GM18907 (cell line): Measurements from ENCODE around the gene SHISAL1.

Experiments
- ATAC-seq: cut with Tn5 transposase; IDR thresholded peaks from one replicate; pipeline ENCODE4 v1.9.1; 2021; ENCODE audit warnings: mild to moderate bottlenecking, moderate library complexity; ENCODE audit not compliant: unreplicated experiment

SHISAL1 gene

DNA sequence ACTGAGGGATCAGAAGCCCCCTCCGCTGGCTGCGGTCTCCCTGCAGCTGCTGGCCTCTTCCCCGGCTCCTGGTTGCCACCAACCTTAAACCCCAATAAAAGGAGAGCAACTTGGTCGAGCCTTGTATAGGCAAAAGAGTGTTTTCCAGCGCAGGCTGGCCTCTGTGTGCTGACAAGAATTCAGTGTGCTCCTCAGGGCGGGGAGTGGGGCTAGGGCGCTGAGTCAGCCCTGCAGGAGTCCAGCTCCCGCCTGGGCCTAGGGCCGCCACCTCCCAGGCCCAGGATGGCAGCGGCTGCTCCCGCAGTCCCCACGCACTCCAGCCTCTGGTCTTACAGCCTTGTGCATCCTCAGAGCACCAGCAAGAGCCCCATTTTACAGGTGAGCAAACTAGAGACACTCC, at the start of gene SHISAL1:
SHISAL1 (minus strand) TSS at position 186 of the 400 bp plus-strand sequence. CDS start 12,006 bp downstream, outside the sequence.
- ATAC-seq: no peak

DNA sequence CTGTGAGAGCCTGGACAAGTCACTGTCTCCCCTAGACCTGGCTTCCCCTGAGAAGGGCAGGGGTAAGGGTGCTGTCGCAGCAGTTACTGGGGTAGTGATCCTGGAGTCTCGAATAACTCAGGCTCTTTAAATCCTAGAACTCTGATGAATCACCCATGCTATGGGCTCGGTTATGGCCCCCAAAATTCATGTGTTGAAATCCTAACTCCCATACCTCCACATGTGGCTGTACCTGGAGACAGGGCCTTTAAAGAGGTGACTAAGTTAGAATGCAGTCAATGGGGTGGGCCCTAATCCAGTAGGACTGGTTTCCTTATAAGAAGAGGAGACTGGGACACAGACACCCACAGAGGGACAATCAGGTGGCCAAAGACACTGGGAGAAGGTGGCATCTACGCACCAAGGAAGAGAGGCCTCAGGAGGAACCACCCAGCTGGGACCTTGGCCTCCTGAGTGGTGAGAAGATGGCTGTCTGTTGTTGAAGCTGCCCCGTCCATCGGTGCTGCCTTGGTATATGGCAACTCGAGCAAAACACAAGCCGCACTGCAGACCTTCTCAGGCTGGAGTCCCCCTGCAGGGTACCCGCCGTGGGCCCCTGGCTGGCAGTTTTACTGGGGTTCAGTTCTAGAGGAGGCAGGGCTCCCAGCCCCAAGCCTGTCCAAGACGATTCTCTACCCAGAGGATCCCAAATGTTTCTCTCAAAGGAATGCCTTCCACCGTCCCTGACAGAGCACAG, 48.8 kb upstream of the SHISAL1 start:
- no peak for ATAC-seq

DNA sequence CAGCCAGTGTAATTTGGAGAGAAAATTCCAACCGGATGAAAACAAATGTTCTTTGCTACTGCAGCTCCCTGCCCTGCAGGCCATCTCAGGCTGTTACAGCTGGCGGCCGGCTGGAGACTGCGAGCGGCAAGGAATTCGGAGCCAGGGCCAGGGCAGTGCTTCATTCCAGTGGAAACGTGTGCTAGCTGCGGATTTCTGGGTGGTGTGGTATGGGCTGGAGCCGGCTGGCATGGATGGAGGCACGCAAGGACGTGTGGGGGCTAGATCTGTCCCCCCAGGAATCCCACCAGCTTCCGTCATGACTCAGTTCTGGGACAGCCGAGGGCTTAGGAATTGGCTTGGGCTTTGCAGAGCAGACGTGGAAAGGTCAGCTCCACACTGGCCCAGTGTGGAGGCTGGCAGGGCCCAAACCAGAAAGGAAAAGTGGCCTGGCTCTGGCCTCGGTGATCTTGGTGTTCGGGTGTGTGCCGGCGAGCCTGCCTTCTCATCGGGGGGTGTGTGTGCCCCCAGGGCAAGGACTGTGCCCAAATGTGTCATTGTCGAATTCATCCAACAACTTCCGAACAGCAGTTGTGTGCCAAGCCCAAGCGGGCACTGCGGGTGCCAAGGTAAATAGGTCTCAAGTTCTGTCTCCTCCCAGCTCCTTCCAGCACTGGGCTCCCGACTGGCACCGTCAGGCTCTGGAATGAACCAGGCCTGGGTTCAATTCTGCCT, 48.1 kb upstream of the SHISAL1 start:
- no peak for ATAC-seq

DNA sequence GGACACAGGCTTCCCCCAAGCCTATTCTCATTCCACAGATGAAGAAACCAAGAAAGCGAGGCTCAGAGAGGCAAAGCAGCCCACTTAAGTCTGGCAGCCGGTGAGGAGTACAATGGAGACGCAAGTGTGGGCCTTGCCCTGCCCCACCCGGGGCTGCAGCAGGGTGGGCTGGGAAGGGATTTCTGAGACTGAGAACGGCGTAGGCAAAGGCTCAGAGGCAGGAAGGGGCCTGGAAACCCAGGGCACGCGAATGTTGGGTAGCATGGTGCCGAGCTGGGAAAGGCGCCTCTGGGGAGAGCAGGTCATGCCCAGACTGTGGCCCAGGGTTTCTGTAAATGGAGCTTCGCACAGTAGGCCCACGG, 47.5 kb upstream of the SHISAL1 start:
- no peak for ATAC-seq

DNA sequence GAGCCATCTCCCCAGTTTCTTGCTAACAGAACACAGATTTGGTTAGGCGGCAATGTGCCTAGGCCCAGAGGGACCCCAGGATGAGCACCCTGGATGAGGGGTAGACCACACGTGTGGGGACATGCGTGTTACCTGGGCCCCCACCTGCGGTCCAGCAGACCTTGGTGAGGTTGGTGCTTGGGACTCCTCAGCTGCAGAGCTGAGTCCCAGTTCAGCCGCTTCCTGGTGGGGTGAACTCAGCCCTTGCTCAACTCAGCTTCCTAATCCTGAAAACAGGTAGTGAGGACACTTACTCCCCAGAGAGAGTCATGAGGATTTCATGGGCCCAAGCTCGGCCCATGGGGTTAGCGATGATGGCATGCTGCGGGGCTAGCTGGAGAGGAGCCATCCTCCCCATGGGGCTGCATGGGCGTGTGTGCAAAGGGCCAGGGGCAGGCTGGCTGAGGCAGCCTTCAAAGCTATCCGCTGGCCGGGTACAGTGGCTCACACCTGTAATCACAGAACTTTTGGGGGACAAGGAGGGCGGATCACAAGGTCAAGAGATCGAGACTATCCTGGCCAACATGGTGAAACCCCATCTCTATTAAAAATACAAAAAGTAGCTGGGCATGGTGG, 46.9 kb upstream of the SHISAL1 start:
- no peak for ATAC-seq

DNA sequence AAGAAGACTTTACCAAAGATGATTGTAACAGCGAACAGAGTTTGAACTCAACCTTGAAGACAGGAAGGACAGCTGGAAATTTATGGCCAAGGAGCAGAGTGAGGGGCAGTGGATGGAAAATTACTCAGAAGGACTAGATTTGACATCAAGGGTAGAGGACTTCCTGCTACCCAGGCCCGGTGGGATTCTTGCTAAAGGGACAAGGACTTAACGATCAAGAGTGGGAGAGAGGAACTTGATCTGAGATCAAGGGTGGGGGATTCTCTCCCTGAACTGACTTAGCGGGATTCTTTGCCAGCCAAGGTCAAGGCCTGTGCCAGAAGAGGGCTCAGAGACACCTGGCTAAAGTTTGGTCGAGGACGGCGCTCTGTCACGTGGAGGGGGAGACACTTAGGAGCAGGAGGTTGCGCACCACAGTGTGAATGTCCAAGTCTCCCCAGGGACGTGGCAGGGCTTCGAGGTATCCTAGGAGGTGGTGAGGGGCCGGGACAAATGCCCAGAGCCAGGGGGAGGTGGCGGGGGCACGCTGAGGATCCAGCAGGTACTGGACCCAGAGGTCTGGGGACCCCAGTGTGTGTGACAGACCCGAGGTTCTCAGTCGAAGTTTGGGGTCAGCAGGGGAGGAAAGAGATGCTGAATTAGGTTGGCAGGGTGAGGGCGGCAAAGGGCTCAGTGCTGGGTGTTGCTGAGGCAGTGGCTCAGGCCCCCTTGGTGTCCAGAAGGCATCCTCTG, 46.1 kb upstream of the SHISAL1 start:
- no peak for ATAC-seq

DNA sequence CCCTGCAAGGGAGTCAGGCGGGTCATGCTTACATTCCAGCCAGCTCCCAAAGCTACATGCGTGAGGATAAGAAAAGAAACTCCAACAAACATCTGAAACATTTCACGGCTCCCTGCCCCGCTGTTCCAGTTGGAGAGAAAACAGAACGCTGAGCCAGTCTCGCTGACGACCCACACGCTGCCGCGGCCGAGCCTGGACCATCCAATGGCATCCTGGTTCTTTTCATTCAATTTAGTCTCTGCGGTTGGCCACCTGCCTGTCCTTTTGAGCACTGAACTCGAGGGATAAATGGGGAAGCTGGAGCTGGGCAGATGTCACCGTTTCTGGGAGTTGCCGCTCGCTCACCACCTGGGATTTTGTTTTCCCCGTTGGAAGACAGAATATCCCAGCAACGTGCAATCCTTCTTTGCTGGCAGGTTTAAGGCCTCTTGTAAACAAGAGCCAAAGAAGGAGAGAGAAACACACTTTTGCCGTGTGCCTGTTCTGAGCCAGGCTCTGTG, 45.3 kb upstream of the SHISAL1 start:
- no peak for ATAC-seq

DNA sequence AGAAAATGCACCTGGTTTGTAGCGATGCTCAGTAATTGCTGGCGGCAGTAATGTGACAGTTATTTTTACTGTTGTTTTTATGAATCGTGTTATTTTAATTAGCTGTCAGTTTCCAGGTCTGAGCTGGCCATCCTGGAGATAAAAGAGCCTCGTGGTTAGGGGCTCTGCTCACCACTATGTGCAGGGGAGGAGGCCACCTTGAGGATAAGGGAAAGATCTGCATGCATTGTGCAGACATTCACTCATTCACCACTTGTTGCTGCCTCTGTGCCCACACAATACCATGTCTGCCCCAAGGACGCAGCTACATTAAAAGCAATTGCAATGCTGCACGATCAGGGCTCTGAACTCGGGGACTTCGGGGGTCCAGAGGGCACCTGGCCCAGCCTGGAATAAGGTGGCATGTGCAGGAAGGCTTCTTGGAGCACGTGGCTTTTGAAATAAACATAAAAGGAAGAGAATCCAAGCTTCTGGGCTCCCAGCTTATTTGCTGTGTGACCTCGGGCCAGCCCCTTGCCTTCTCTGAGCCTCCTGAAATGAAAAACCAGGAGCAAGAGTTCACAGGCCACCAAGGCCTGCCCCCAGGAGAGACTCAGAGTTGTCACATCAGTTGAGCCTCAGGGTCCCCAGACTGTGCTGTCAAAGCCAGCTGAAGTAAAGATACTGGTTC, 44.7 kb upstream of the SHISAL1 start:
- no peak for ATAC-seq

DNA sequence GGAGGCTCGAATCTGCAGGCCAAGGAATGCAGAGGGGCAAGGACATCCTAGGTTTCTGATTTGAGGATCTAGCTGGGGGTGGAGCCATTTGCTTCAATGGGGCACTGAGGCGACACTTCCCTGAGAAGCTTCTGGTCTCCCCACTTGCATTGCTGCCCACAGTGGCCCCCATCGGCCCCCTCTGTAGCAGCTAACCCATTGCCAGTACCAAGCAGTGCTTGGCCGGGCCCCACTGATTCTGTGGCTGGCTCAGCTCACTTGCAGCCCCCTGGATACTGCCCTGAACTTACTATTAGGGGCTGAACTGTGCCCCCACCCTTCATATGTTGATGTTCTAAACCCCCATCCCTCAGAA, 42.9 kb upstream of the SHISAL1 start:
- no peak for ATAC-seq

DNA sequence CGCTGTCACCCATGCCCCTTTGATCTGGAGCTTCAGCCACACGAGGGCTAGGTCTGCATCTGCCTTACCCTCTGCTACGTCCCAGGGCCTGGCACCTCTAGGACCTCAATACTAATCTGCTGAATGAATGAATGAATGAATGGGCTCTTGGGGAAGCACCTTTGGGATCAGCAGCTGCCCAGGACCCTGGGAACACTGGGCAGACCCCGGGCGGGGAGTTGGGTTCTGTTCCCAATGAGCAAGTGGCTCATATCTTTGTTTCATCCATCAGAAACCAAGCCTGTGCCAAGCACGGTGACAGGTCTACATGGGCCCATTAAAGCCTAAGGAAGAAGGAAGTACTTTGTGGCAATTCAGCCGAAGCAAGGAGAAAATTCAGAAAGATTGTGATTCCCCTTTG, 41.5 kb upstream of the SHISAL1 start:
- ATAC-seq: no peak

DNA sequence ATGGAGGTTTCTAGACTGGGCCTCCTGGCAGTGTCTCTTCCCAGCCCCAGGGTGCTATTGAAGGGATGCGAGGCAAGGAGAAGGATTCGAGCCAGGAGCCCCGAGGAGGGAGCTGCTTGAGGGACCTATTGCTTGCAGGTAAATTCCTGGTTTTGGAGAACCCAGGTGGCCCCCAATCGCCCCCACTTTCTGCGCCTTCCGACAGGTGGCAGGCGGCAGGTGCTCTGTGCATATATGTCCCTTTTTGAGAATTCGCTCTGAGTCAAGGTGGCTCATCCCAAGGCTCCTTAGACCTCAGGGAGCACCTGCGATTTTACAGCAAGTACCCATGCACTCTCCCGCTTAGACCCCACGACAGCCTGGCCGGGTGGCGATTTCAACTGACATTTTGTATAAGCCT, 40.3 kb upstream of the SHISAL1 start:
- ATAC-seq: no peak

DNA sequence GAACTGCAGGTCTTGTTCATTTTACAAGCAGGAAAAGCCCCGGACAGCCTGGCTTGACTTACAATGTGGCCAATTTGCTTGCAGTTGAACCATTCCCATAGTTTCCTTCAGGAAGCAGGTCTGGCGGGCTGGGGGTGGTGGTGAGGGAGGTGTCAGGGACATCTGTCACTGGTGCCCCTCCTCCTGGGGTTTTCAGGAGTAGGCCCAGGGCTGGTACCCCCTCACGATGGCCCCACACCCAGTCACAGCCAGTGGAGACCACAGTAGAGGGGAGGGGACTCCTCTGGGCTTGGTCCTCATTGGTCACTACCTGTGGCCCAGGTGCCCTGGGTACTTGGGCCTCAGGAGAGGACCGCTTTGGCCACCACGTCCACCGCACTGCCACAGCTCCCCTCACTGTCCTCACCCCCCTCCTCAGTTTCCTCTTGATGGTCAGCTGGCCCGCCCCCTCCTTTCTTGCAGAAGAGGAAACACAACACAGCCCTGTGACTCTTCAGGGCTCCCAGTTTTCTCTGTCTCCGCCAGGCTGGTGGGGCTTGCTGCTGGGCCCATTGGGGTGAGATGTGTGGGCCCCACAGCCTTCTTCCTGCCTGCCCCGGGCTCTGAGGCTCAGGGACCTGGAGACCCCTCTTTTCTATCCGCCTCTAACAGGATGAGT, 39.8 kb upstream of the SHISAL1 start:
- ATAC-seq: no peak

DNA sequence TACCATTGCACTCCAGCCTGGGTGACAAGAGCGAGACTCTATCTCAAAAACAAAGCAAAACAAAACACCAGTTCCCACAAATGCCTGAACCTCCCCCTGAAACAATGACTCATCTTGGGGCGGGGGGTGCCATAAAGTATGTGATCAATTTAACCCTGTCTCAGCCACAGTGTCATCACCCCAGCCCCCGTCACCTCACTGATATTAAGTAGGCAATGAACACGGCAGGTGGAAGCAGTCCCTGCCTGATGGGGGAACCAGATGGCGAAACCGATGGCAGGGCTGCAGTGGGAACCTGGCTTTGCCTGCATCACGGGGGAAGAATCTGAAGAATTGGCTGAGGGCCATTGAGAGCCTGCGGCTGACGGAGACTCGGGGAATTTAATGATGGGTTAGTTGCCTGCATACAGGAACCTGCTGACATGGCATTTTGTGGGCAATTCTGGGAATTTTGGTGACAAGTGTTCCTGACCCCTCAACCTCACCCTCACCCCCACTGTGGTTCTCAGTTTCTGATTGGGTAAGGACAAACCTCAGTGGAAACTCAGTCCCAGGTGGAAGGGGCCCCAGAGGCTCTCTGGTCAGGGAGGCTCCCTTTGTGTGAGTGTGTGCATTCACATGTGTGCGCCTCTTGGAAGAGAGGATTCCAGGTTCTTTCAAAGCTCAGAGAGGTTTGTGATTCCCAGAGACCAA, 39.1 kb upstream of the SHISAL1 start:
- no peak for ATAC-seq

DNA sequence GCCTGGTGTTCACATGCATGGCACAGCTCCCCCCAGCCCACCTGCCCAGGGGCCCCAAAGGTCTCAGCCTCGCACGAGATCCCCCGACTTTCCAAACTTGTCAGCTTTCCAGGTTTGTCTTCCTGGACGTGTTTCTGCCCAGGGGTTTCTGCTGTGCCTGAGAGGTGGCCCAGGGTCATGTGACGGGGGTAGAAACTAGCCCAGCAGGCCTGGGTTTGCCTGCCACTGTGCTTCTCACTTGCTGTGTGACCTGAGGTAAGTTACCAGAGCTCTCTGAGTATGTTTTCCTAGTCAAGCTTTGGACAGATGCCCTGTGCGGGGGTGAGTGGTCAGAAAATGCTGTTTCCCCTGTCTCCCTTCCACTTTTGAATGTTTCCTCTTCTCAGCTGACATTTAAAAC, 38.3 kb upstream of the SHISAL1 start:
- no peak for ATAC-seq

DNA sequence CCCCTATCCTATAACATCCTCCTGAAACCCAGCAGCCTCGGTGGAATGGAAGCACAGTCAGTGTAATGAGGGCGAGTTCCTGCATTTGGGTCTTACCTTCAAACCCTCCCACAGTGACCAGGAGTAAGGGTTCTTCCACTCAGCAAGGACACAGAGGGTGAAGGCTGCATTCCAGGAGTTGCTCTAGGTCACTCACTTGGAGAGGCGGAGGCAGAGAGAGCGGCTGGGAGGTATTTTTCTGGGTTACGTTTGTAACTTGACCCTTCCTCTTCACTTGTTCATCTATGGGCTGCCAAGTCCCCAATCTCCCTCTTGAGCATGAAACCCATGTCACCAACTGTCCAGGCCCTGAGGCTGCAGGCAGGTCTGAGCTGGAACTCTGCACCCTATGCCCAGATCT, 36.8 kb upstream of the SHISAL1 start:
- ATAC-seq: no peak

DNA sequence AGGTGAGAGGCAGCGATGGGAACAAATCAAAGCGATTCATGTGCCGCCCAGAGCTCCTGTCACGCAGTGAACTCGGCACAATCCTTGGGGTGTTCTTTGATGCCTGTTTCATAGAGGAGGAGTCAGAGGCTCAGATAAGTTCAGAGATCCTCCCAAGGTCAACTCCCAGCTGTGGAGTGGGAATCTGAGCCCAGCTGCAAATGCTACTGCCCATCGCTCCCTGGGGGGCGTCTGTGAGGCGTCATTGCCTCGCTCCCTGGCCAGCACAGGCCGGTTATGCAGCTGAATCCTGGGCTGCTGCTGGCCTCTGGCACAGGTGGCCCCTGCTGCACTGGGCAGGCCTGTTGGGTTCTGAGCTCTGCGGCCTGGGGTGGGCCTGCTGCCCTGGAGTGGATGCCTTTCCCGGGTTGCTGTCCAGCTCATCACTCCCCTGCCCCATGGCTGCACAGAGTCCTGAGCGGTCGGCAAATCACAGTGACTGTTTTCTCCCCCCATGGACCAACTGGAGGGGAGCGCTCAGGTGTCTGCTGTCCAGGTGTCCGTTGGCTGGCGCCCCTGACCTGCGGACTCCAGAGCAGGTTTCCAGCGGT, 36.3 kb upstream of the SHISAL1 start:
- no peak for ATAC-seq

DNA sequence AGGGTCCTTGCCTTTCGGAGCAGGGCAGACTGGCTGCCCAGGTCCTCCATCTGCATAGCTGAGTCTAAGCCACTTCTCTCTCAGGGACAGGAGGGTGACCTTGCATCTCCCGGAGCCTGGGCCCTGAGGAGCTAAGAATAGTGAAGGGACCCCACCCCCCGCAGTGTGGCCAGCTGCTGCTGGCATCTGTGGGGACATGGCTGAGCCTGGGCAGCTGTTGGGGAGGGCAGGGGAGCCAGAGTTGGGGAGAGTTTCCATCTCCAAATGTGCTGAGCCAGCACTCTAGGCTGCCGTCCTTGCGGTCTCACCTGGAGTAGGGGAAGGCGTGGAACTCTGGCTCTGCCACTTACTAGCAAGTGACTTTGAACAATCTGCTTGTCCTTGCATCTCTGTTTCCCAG, 34.8 kb upstream of the SHISAL1 start:
- ATAC-seq: no peak

DNA sequence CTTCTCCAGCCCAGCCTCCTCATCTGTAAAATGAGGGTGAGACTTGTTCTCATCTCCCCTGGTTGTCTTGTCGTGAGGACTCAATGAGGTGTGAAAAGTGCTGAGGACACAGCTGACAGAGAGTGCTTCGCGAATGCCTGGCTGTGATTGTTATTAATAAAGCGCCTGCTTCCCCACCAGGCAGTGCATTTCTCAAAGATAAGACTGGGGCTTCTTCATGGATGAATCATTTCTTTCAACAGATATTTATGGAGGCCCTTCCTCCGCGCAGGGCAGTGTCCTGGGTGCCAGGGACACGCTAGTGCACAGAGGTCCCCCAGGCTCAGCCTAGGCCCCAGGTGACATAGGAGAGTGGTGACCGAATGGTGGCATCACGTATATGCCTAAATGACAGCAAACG, 34.3 kb upstream of the SHISAL1 start:
- no peak for ATAC-seq

DNA sequence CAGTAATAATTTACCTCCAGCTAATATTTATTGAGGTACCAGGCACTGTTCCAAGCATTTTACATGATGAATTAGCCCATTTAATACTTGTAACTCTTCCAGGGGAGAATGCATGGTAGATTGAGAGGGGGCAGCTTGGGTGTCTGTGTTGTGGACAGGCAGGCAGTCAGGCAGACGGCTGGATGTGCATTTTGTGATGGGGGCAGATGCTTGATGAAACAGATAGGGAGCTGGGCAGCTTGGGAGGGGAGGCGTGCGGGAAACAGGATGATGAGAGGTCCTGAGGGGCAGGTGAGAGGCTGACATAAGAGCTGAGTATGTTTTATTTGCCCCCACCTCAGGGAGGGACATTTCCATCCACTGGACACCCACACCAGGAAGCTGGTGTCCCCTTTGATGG, 33.1 kb upstream of the SHISAL1 start:
- no peak for ATAC-seq
